Adrenal gland (tissue), 5 donors: Measurements from ENCODE around the gene TENM4.

Experiments used
- POLR2A ChIP-seq, 2 donors: fragments of 450-650 bp; IDR thresholded peaks; one replicate each; pipeline ENCODE4 v1.6.1; 2017; ENCODE audit warnings: antibody characterized with exemption in 2 of 2, mild to moderate bottlenecking in 2 of 2, moderate library complexity in 1 of 2
- TF ChIP-seq, protein P1 (sequence below), 6 experiments: fragments of 450-650 bp in 4 of 6; fragments of 200-600 bp in 2 of 6; sonication (generic) in 1 of 6; IDR thresholded peaks; 1 replicate in 5 of 6; 2 replicates in 1 of 6; pipeline versions ENCODE4 v1.5.1 to v1.8.0; 2016 to 2021; ENCODE audit warnings: antibody characterized with exemption in 6 of 6, mild to moderate bottlenecking in 2 of 6, moderate library complexity in 1 of 6
- donor health status: DM: no; HTN: no; CAD: no.

DNA sequence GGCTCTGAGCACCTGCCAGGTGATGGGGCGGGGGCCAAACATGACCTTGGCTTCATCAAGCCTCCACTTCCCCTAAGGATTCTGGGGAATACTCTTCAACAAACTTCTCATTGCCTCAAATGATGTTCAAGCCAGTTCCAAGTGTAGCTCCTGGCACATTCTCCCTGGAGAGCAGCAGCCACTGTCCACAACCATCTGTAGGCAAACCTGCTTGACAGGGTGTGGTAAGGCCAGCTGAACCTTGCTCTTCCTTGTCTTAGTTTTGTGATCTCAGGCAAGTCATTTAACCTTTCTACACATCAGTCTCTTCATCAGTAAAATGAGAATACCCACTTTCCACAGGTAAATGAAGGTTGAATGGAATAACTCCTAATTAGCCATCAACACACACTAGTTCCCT, 323.3 kb downstream of the TENM4 start:
- TF ChIP-seq POLR2A (IDR thresholded peaks at IDR 0.05), result no peak
- TF ChIP-seq, protein P1, sequence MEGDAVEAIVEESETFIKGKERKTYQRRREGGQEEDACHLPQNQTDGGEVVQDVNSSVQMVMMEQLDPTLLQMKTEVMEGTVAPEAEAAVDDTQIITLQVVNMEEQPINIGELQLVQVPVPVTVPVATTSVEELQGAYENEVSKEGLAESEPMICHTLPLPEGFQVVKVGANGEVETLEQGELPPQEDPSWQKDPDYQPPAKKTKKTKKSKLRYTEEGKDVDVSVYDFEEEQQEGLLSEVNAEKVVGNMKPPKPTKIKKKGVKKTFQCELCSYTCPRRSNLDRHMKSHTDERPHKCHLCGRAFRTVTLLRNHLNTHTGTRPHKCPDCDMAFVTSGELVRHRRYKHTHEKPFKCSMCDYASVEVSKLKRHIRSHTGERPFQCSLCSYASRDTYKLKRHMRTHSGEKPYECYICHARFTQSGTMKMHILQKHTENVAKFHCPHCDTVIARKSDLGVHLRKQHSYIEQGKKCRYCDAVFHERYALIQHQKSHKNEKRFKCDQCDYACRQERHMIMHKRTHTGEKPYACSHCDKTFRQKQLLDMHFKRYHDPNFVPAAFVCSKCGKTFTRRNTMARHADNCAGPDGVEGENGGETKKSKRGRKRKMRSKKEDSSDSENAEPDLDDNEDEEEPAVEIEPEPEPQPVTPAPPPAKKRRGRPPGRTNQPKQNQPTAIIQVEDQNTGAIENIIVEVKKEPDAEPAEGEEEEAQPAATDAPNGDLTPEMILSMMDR (IDR thresholded peaks at IDR 0.05), result no peak
